Ovary (tissue), 3 donors: ENCODE data around the gene KSR1.

Experiments
- CTCF ChIP-seq, 3 donors: fragments of 450-650 bp in 2 of 3; fragments of 200-600 bp in 1 of 3; IDR thresholded peaks; one replicate each; pipeline versions ENCODE4 v1.5.1 to v1.8.0; 2016 to 2022; ENCODE audit warnings: antibody characterized with exemption in 3 of 3, mild to moderate bottlenecking in 1 of 3
- EP300 ChIP-seq: sonication (generic); formaldehyde crosslinking; IDR thresholded peaks from one replicate; pipeline ENCODE4 v1.6.1; 2017; ENCODE audit warnings: antibody characterized with exemption
- POLR2A ChIP-seq: fragments of 450-650 bp; IDR thresholded peaks from one replicate; pipeline ENCODE4 v1.6.1; 2017; ENCODE audit warnings: antibody characterized with exemption, mild to moderate bottlenecking, moderate library complexity
- donor health status: DM: no; HTN: no; CAD: no.

- TF ChIP-seq POLR2A: no peak
- TF ChIP-seq CTCF (IDR thresholded peaks at IDR 0.05): no peak
- TF ChIP-seq EP300: no peak
These were observed 147.1 kb downstream of the KSR1 start for GRCh38 chr17:27603421-27603770.
